IgD-negative memory B cell (primary cell): ENCODE measurements around the gene ZNF467. TPM values are rescaled to one million over a fixed set of nuclear protein-coding genes. Genes with fewer than 3 reads are reported as not detected.
A peak's percentile ranks its signal among the peaks of the same experiment; 100 is the strongest.

Experiments used
- H3K27ac Mint-ChIP-seq, 3 donors: one replicate each; pipeline ENCODE4 v1.8.0; 2020 to 2022; ENCODE audit warnings: mild to moderate bottlenecking in 3 of 3, mixed read lengths in 3 of 3, moderate library complexity in 1 of 3
- H3K27me3 Mint-ChIP-seq: one replicate; pipeline ENCODE4 v1.8.0; 2021; ENCODE audit warnings: mixed read lengths
- H3K36me3 Mint-ChIP-seq: one replicate; pipeline ENCODE4 v1.8.0; 2020; ENCODE audit warnings: mild to moderate bottlenecking, mixed read lengths
- H3K4me1 Mint-ChIP-seq, 3 donors: one replicate each; pipeline ENCODE4 v1.8.0; 2020 to 2022; ENCODE audit warnings: mixed read lengths in 3 of 3, mild to moderate bottlenecking in 1 of 3
- H3K4me3 Mint-ChIP-seq, 4 donors: one replicate each; pipeline ENCODE4 v1.8.0; 2020 to 2022; ENCODE audit warnings: mild to moderate bottlenecking in 4 of 4, mixed read lengths in 4 of 4, moderate library complexity in 3 of 4
- H3K9me3 Mint-ChIP-seq, 3 donors: one replicate each; pipeline ENCODE4 v1.8.0; 2020 to 2021; ENCODE audit warnings: mixed read lengths in 3 of 3, mild to moderate bottlenecking in 1 of 3
- polyA plus RNA-seq: library from polyadenylated mRNA; unstranded; fragments of 300-500 nt; fragmentation: Illumina TruSeq; gene quantifications from one replicate; pipeline ENCODE4 v1.2.3, GENCODE V29; 2021

Gene ZNF467, protein sequence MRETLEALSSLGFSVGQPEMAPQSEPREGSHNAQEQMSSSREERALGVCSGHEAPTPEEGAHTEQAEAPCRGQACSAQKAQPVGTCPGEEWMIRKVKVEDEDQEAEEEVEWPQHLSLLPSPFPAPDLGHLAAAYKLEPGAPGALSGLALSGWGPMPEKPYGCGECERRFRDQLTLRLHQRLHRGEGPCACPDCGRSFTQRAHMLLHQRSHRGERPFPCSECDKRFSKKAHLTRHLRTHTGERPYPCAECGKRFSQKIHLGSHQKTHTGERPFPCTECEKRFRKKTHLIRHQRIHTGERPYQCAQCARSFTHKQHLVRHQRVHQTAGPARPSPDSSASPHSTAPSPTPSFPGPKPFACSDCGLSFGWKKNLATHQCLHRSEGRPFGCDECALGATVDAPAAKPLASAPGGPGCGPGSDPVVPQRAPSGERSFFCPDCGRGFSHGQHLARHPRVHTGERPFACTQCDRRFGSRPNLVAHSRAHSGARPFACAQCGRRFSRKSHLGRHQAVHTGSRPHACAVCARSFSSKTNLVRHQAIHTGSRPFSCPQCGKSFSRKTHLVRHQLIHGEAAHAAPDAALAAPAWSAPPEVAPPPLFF
- not detected for polyA plus RNA-seq

DNA sequence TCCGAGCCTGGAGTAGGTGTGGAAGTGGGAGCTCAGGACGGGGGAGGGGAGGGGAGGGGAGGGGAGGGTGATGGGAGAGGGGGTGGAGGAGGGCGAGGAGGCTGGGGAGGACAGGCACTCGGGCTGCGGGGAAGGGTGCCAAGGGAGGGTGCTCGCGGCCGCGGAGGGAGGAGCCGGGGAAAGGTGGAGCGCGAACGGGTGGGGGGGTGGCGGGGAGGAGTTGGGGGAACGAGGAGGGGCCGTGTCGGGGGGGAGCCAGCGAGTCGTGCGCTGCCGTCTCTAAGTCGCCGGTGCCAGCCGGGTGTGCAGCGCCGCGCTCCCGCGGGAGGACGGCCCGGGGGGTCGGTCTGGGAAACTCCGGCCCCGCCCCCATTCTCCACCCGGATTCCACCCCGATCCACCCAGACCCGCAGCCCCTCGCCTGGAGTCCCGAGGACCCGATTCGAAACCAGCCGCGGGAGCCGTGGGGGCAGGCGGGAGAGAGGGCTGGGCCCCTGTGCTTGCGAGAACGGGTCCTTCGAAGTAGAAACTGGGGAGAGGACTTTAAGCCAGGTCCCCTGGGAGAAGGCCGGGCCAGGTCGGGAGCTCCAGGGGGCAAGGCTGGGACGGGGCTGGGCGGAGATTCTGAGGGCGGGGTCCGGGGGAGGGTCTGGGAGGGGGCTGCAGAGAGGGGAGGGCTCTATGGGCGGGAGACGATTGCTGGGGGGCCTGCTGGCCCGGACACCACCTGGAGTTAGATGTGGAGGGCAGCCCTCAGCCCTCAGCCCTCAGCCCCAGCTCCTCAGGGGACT, at the start of gene ZNF467:
Gene ZNF467, minus strand, starts transcription at position 143 of the 791 bp plus-strand sequence. CDS start 2,556 bp downstream, outside the sequence.
- H3K36me3 Mint-ChIP-seq, result no peaks in the 10 kb centered on the region
- H3K4me1 Mint-ChIP-seq, result peaks cover 0 to 2% (median 0%) of the 10 kb centered on the region in 3 donors
- no peaks in the 10 kb centered on the region for H3K27me3 Mint-ChIP-seq
- peak within 1 kb of the TSS; percentile 74 to 86 (median 78) for H3K4me3 Mint-ChIP-seq
- H3K9me3 Mint-ChIP-seq, result no peaks in the 10 kb centered on the region
- peak within 1 kb of the TSS in 1 of 3 donors; percentile 59 for H3K27ac Mint-ChIP-seq

DNA sequence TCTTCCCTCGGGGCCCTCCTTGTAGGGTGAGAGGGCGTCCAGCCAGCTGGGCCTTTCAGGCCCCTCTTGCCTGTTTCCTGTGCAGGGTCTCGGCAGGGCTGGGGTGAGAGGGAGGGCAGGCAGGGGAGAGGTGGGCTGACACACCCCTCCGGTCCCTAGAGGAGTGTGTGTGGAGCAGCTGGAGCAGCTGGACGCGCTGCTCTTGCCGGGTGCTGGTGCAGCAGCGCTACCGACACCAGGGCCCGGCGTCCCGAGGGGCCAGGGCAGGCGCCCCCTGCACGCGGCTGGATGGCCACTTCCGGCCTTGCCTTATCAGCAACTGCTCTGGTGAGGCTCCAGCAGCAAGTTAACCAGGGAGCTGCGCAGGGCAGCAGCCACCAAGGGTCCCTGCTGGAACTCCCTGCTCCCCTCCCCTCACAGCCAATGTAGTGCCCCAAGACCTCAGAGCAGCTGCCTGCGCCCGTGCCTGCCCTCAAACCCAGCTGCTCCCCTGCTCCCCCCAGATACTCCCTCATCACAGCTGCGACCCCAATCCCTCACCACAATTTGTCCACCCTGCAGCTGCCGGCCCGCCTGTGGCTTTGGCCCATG, 49.1 kb upstream of the ZNF467 start:
- H3K36me3 Mint-ChIP-seq, result no peaks in the 10 kb centered on the region
- no peak overlapping the region for H3K27ac Mint-ChIP-seq
- no peaks in the 10 kb centered on the region for H3K9me3 Mint-ChIP-seq
- H3K27me3 Mint-ChIP-seq, result no peaks in the 10 kb centered on the region
- H3K4me1 Mint-ChIP-seq, result no peaks in the 10 kb centered on the region
- no peak overlapping the region for H3K4me3 Mint-ChIP-seq

DNA sequence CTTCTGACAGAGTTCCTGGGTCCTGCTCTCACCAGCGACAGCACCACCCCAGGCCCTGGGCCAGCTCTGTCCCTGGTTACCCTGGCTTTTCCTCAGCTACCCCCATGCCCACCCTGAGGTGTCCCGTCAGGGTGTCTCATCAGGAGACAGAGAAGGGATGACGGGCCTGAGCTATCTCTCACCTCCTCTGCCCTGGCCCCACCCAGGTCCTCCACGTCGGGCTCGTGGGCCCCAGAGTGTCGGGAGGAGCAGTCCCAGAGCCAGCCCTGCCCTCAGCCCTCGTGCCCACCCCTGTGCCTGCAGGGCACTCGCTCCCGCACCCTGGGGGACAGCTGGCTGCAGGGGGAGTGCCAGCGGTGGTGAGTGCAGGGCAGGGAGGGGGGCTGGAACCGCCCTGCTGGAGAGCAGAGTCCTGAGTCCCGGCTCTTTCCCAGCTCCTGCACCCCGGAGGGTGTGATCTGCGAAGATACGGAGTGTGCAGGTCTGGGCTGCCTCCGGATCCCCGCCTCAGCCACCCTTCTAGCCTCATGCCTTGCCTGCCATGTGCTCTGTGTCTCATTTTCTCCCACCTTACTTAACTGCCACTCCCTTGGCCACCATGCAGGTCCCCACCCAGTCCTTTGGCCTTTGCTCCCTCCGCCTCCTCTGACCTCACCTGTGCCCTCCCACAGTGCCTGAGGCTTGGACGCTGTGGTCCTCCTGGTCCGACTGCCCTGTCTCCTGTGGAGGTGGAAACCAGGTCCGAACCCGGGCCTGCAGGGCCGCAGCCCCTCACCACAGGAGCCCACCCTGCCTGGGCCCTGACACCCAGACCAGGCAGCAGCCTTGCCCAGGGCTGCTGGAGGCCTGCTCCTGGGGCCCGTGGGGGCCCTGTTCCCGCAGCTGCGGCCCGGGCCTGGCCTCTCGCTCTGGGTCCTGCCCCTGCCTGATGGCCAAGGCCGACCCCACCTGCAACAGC, 48.1 kb upstream of the ZNF467 start:
- H3K4me3 Mint-ChIP-seq, result no peak overlapping the region
- no peaks in the 10 kb centered on the region for H3K4me1 Mint-ChIP-seq
- H3K27me3 Mint-ChIP-seq, result no peaks in the 10 kb centered on the region
- H3K36me3 Mint-ChIP-seq, result no peaks in the 10 kb centered on the region
- no peaks in the 10 kb centered on the region for H3K9me3 Mint-ChIP-seq
- H3K27ac Mint-ChIP-seq, result no peak overlapping the region

DNA sequence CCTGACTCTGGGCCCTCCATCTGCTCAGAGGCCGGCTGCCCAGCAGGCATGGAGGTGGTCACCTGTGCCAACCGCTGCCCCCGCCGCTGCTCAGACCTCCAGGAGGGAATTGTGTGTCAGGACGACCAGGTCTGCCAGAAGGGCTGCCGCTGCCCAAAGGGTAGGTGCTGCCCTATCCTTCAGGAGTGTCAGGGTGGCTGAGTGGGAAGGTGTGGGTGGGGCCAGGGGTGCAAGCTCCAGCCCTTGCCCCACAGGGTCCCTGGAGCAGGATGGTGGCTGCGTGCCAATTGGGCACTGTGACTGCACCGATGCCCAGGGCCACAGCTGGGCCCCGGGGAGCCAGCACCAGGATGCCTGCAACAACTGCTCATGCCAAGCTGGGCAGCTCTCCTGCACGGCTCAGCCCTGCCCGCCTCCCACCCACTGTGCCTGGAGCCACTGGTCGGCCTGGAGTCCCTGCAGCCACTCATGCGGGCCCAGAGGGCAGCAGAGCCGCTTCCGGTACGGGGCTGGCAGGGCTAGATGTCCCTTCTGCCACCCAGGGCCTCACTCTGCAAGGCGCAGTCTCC, 47.3 kb upstream of the ZNF467 start:
- no peaks in the 10 kb centered on the region for H3K9me3 Mint-ChIP-seq

DNA sequence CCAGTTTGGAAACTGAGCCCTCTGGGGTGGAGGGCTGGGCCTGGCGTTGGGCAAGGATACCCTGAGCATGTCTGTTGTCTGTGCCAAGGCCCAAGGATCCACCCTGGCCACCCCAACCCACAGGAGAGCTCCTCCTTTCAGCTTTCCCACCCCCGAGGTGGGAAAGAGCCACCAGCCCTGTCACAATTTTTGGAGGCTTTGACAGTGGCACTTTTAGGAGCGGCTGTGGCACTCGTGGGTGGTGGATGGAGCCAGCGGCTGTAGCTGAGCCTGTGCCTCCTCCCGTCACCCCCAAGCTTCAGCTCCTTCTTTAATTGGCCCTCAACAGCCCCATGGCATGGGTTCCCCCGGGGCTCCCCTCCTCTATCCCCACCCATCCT, 46.6 kb upstream of the ZNF467 start:
- Mint-ChIP-seq H3K27ac (no peak overlapping the region), H3K36me3 (no peaks in the 10 kb centered on the region), H3K4me1 (no peaks in the 10 kb centered on the region), H3K9me3 (no peaks in the 10 kb centered on the region), H3K27me3 (no peaks in the 10 kb centered on the region), H3K4me3 (no peak overlapping the region)

More for the DNA sequence above, 47.3 kb upstream of the ZNF467 start:
- no peaks in the 10 kb centered on the region for H3K4me1 Mint-ChIP-seq
- H3K27ac Mint-ChIP-seq, result no peak overlapping the region
- no peaks in the 10 kb centered on the region for H3K36me3 Mint-ChIP-seq
- no peak overlapping the region for H3K4me3 Mint-ChIP-seq
- no peaks in the 10 kb centered on the region for H3K27me3 Mint-ChIP-seq

DNA sequence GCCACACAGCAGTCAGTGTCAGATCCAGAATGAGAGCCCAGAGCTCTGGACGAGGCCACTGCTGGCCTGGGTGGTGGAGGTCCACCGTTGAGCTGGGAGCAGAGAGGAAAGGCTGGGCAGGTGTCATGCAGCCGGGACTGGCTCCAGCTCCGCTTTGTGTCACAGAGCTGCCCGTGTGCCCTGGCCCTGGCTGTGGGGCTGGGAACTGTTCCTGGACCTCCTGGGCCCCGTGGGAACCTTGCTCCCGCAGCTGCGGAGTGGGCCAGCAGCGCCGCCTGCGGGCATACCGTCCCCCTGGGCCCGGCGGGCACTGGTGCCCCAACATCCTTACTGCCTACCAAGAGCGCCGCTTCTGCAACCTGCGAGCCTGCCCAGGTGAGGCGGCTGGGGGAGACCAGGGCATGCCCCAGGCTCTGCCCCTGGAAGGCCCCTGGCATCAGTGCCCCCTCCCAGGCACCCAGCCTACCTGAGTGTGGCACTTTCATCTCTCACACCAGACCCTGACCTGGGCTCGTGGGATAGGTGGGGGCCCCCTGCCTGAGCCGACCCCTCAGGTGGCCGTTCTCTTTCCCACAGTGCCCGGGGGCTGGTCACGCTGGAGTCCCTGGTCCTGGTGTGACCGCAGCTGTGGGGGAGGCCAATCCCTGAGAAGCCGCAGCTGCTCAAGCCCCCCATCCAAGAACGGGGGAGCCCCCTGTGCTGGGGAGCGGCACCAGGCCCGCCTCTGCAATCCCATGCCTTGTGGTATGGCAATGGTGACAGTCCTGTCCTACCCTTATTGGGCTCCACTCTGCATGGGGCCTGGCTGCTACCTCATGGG, 46.0 kb upstream of the ZNF467 start:
- no peaks in the 10 kb centered on the region for H3K9me3 Mint-ChIP-seq

DNA sequence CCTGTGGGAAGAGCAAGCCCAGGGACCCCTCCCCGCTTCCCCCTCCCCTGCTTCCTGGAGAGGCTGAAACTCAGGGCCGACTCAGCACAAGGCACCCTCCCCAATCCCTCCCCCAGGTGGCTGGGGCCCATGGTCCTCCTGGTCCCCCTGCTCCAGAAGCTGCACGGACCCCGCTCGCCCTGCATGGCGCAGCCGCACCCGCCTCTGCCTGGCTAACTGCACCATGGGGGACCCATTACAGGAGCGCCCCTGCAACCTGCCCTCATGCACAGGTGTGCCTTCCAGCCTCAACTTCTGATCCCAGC, 45.1 kb upstream of the ZNF467 start:
- Mint-ChIP-seq H3K9me3 (no peaks in the 10 kb centered on the region), H3K27me3 (no peaks in the 10 kb centered on the region), H3K36me3 (no peaks in the 10 kb centered on the region), H3K4me1 (no peaks in the 10 kb centered on the region), H3K27ac (no peak overlapping the region), H3K4me3 (no peak overlapping the region)

More for the DNA sequence above, 46.0 kb upstream of the ZNF467 start:
- Mint-ChIP-seq H3K36me3 (no peaks in the 10 kb centered on the region), H3K4me3 (no peak overlapping the region), H3K27ac (no peak overlapping the region), H3K4me1 (no peaks in the 10 kb centered on the region), H3K27me3 (no peaks in the 10 kb centered on the region)

DNA sequence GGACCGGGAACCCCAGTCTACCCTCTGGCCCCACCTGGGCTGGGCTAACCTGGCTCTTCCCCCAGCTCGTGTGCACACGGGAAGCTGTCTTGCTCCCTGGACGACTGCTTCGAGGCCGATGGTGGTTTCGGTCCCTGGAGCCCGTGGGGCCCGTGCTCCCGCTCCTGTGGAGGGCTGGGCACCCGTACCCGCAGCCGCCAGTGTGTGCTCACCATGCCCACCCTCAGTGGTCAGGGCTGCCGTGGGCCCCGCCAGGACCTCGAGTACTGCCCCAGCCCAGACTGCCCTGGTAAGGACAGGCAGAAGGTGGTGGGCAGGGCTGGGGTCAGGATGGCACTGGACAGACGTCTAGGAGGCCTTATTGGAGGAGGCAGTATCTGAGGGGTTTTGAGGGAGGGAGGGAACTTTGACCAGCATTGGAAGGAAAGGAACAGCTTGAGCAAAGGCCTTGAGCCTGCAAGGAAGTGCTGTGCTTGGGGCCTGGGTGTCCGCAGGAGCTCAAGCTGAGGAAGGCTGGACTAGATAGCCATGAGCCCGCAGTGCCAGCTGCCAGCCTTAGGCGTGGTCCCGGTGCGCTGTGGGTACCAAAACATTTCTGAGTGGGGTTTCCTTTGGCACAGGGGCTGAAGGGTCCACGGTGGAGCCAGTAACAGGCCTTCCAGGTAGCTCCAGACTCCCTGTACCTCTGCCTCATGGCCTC, 44.6 kb upstream of the ZNF467 start:
- no peak overlapping the region for H3K27ac Mint-ChIP-seq
- H3K36me3 Mint-ChIP-seq, result no peaks in the 10 kb centered on the region
- H3K4me3 Mint-ChIP-seq, result no peak overlapping the region
- H3K9me3 Mint-ChIP-seq, result no peaks in the 10 kb centered on the region
- no peaks in the 10 kb centered on the region for H3K27me3 Mint-ChIP-seq
- H3K4me1 Mint-ChIP-seq, result no peaks in the 10 kb centered on the region

DNA sequence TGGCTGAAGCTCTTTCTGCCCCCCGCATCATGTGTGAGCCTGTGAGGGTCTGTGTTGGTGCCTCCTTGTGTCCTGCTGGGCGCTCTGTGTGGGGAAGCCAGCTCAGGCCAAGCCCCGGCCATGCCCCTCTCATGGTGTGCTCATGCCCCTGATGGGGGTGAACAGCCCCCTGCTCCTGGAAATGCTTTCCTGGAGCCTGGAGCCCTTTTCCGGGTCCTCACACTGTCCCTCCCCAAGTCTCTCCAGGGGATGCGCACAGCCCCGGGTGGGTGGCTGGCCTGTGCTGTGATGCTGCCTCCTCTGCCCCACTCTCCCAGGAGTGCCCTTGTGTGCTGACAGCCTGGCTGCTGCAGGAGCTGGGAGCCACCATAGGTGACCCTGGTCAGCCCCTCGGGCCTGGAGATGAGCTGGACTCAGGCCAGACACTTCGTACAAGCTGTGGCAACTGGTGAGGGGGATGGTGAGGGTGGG, 43.9 kb upstream of the ZNF467 start:
- Mint-ChIP-seq H3K9me3 (no peaks in the 10 kb centered on the region), H3K27ac (peak overlapping the region in 1 of 3 donors; percentile 59), H3K27me3 (no peaks in the 10 kb centered on the region), H3K4me3 (no peak overlapping the region), H3K4me1 (no peaks in the 10 kb centered on the region), H3K36me3 (no peaks in the 10 kb centered on the region)

DNA sequence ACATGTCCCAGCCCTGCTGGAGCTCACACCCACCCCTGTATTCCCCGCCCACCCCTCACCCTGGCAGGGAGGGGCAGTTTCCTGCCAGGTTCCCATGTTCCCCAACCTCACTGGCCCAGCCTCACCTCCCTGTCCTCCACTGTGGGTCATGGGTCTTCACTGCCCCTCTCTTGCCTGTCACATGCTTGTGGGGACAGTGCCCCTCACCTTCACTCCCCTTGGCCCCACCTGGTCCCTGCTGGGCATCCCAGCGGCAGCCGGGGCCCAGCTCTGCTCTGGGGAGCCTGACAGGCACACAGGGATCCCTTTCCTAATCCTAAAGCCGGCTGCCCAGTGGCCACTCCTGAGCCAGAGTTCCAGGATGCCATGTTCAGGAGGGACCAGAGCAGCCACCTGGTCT, 43.4 kb upstream of the ZNF467 start:
- Mint-ChIP-seq H3K36me3 (no peaks in the 10 kb centered on the region), H3K4me1 (no peaks in the 10 kb centered on the region), H3K9me3 (no peaks in the 10 kb centered on the region), H3K27me3 (no peaks in the 10 kb centered on the region), H3K4me3 (no peak overlapping the region), H3K27ac (peak overlapping the region in 1 of 3 donors; percentile 59)

DNA sequence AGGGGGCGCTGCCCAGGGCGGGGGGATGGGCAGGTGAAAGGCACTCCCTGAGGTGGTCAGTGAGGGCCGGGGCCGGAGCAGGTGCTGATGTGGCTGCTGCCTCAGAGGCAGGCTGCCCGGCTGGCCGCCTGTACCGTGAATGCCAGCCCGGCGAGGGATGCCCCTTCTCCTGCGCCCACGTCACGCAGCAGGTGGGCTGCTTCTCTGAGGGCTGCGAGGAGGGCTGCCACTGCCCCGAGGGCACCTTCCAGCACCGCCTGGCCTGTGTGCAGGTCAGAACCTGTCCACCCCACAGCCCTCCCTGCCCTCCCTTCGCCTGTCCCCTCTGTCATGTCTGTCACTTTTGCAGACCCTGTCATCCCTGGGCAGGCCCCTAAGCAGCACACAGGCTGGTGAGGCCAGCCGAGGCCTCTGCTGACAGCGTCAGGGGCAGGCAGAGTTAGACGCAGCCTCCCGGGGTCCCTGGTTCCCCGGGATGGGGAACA, 42.9 kb upstream of the ZNF467 start:
- H3K36me3 Mint-ChIP-seq, result no peaks in the 10 kb centered on the region
- no peak overlapping the region for H3K27ac Mint-ChIP-seq
- H3K4me3 Mint-ChIP-seq, result no peak overlapping the region

DNA sequence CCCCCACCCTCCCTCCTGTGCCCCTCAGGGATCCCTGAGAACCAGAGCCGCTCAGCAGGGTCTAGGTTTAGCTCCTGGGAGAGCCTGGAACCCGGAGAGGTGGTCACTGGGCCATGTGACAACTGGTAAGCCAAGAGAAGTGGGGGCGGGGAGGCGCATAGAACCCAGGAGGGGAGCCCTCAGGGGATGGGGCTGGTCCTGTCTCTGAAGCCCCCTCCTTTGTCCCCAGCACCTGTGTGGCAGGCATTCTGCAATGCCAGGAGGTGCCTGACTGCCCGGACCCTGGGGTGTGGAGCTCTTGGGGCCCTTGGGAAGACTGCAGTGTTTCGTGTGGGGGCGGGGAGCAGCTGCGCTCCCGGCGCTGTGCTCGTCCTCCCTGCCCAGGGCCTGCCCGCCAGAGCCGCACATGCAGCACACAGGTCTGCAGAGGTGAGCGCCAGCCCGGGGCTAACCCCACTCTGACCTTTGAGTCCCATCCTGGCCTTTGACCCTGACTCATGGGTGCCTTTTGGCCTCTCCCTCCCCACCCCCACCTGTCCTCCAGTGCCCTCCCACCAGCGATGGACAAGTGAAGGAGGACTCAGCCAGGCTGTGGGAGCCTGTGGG, 42.4 kb upstream of the ZNF467 start:
- no peaks in the 10 kb centered on the region for H3K9me3 Mint-ChIP-seq
- no peak overlapping the region for H3K27ac Mint-ChIP-seq
- H3K4me3 Mint-ChIP-seq, result no peak overlapping the region
- no peaks in the 10 kb centered on the region for H3K27me3 Mint-ChIP-seq
- no peaks in the 10 kb centered on the region for H3K4me1 Mint-ChIP-seq
- H3K36me3 Mint-ChIP-seq, result no peaks in the 10 kb centered on the region

More for the DNA sequence above, 42.9 kb upstream of the ZNF467 start:
- Mint-ChIP-seq H3K27me3 (no peaks in the 10 kb centered on the region), H3K4me1 (no peaks in the 10 kb centered on the region), H3K9me3 (no peaks in the 10 kb centered on the region)
